Neural progenitor cell (in vitro differentiated cells): ENCODE measurements around the gene ITGA5. TPM values are rescaled to one million over a fixed set of nuclear protein-coding genes. Genes with fewer than 3 reads are reported as not detected.

Experiments used
- DNase-seq: peaks from one replicate; pipeline ENCODE4 v3.0.0-alpha.2; 2016; ENCODE audit warnings: low spot score
- H2AFZ ChIP-seq: fragments of 200-600 bp; sonication (generic); replicated peaks from 2 replicates; pipeline ENCODE4 v1.6.1; 2016; ENCODE audit warnings: antibody characterized with exemption
- H3F3A ChIP-seq: fragments of 200-600 bp; sonication (generic); 2 replicates; pipeline ENCODE4 v1.6.1; 2016; ENCODE audit warnings: antibody characterized with exemption, low read depth
- H3K27ac ChIP-seq: fragments of 200-600 bp; sonication (generic); 2 replicates; pipeline ENCODE4 v1.5.1; 2016; ENCODE audit warnings: mild to moderate bottlenecking
- H3K27me3 ChIP-seq: fragments of 200-600 bp; sonication (generic); 2 replicates; pipeline ENCODE4 v1.6.1; 2016; ENCODE audit warnings: mild to moderate bottlenecking, moderate library complexity
- H3K36me3 ChIP-seq: fragments of 200-600 bp; sonication (generic); 2 replicates; pipeline ENCODE4 v1.5.1; 2016
- H3K4me1 ChIP-seq: fragments of 200-600 bp; sonication (generic); 2 replicates; pipeline ENCODE4 v1.6.1; 2016; ENCODE audit warnings: mixed run types
- H3K4me2 ChIP-seq: fragments of 200-600 bp; sonication (generic); 2 replicates; pipeline ENCODE4 v1.6.1; 2016
- H3K4me3 ChIP-seq: fragments of 200-600 bp; sonication (generic); 2 replicates; pipeline ENCODE4 v1.5.1; 2016
- H3K79me2 ChIP-seq: fragments of 200-600 bp; sonication (generic); 2 replicates; pipeline ENCODE4 v1.6.1; 2016; ENCODE audit warnings: low read depth
- H3K9ac ChIP-seq: fragments of 200-600 bp; sonication (generic); 2 replicates; pipeline ENCODE4 v1.6.1; 2016
- H3K9me3 ChIP-seq: fragments of 200-600 bp; sonication (generic); 2 replicates; pipeline ENCODE4 v1.5.1; 2016; ENCODE audit warnings: low read depth
- H4K20me1 ChIP-seq: fragments of 200-600 bp; sonication (generic); 2 replicates; pipeline ENCODE4 v1.6.1; 2016; ENCODE audit warnings: low read depth
- H3K27ac Mint-ChIP-seq: 3 replicates; pipeline ENCODE4 v1.8.0; 2021; ENCODE audit warnings: mixed read lengths
- H3K27me3 Mint-ChIP-seq: 2 replicates; pipeline ENCODE4 v1.8.0; 2022; ENCODE audit warnings: low read depth, mild to moderate bottlenecking, inconsistent platforms, moderate library complexity, mixed read lengths; ENCODE audit not compliant: insufficient read depth
- H3K36me3 Mint-ChIP-seq: 3 replicates; pipeline ENCODE4 v1.8.0; 2021; ENCODE audit warnings: mixed read lengths
- H3K4me1 Mint-ChIP-seq: 3 replicates; pipeline ENCODE4 v1.8.0; 2021; ENCODE audit warnings: mixed read lengths
- H3K4me3 Mint-ChIP-seq: 3 replicates; pipeline ENCODE4 v1.8.0; 2021; ENCODE audit warnings: mild to moderate bottlenecking, moderate library complexity, mixed read lengths
- H3K9me3 Mint-ChIP-seq: 3 replicates; pipeline ENCODE4 v1.8.0; 2020; ENCODE audit warnings: mixed read lengths
- EZH2 ChIP-seq: fragments of 200-600 bp; sonication (generic); IDR thresholded peaks from 2 replicates; pipeline ENCODE4 v1.6.1; 2017; ENCODE audit warnings: antibody characterized with exemption, mild to moderate bottlenecking, moderate library complexity
- EZH2phosphoT487 ChIP-seq: fragments of 200-600 bp; sonication (generic); IDR thresholded peaks from 2 replicates; pipeline ENCODE4 v1.6.1; 2017; ENCODE audit warnings: antibody characterized with exemption
- total RNA-seq: library from RNA; depleted of rRNA; stranded (reverse); fragments of >200 nt; gene quantifications from 2 replicates; pipeline ENCODE4 v1.2.3, GENCODE V29; 2015; ENCODE audit warnings: low replicate concordance
- TF ChIP-seq, protein P1 (sequence below): fragments of 200-600 bp; sonication (generic); IDR thresholded peaks from 2 replicates; pipeline ENCODE4 v1.5.1; 2017; ENCODE audit warnings: antibody characterized with exemption, mild to moderate bottlenecking

Gene ITGA5
- total RNA-seq, 1 donor from 2014 or later, result 37.7 TPM

DNA sequence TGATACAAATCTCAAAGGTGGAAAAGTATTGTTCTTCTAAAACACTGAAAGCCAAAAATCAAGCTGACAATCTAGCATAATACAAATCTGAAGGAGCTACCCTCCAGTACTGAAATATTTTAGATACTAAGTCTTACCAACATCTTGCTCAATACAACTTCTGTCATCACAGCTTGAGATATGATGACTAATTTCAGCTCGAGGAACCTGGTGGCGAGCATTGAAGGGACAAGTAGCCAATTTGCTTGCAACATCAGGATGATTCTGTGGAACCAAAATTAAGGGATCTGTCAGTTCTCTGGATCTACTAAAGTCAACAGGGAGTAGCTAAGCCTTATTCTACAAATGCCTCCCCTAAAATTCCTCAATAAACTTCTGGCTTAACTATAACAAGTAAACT is 44.0 kb upstream of the ITGA5 start:
- Histone ChIP-seq H3F3A (no peaks in the 10 kb centered on the region), H3K27ac (no peak overlapping the region), H3K4me3 (no peak overlapping the region), H4K20me1 (no peaks in the 10 kb centered on the region), H3K79me2 (no peaks in the 10 kb centered on the region), H3K9ac (no peak overlapping the region), H3K36me3 (no peaks in the 10 kb centered on the region), H3K4me1 (no peaks in the 10 kb centered on the region), H3K4me2 (no peak overlapping the region), H2AFZ (no peak overlapping the region), H3K9me3 (no peaks in the 10 kb centered on the region), H3K27me3 (peaks cover 75% of the 10 kb centered on the region)
- TF ChIP-seq EZH2 (no peak), EZH2phosphoT487 (no peak)
- TF ChIP-seq, protein P1, sequence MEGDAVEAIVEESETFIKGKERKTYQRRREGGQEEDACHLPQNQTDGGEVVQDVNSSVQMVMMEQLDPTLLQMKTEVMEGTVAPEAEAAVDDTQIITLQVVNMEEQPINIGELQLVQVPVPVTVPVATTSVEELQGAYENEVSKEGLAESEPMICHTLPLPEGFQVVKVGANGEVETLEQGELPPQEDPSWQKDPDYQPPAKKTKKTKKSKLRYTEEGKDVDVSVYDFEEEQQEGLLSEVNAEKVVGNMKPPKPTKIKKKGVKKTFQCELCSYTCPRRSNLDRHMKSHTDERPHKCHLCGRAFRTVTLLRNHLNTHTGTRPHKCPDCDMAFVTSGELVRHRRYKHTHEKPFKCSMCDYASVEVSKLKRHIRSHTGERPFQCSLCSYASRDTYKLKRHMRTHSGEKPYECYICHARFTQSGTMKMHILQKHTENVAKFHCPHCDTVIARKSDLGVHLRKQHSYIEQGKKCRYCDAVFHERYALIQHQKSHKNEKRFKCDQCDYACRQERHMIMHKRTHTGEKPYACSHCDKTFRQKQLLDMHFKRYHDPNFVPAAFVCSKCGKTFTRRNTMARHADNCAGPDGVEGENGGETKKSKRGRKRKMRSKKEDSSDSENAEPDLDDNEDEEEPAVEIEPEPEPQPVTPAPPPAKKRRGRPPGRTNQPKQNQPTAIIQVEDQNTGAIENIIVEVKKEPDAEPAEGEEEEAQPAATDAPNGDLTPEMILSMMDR, result no peak
- H3K27me3 Mint-ChIP-seq, result peaks cover 5% of the 10 kb centered on the region
- no peaks in the 10 kb centered on the region for H3K9me3 Mint-ChIP-seq
- no peak for DNase-seq
- no peaks in the 10 kb centered on the region for H3K4me1 Mint-ChIP-seq
- H3K36me3 Mint-ChIP-seq, result no peaks in the 10 kb centered on the region
- no peak overlapping the region for H3K27ac Mint-ChIP-seq
- no peak overlapping the region for H3K4me3 Mint-ChIP-seq

DNA sequence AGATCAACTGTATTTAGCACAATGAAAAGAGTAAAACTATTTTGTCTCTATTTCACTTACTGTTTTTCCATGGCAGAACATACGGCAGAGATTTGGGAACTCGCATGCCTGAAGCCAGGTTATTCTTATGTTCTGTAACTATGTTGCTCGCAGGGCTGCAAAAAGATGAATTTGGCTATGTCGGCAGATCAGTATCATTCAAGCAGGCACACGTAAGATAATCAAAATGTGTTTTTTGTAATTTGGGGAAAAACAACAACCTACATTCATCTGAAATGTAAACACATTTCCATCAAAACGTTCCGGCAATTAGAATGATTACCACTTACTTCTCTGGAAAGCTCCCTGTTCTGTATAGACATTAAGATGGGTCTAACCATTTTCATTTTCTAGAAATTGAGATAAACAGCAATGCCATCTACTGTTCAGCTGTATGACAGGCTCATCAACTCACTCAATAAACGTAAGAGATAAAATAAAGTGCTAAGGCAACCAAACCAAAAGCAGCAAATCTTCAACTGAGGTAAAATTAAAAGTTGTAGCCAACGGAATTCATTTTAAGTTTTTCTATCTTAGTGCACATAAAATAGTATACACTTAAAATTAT is 41.4 kb upstream of the ITGA5 start:
- H3K27me3 ChIP-seq, result peaks cover 98% of the 10 kb centered on the region
- H3K9ac ChIP-seq, result no peak overlapping the region
- TF ChIP-seq, protein P1, result no peak
- TF ChIP-seq EZH2phosphoT487 (no peak), EZH2 (no peak)
- H3K27ac Mint-ChIP-seq, result no peak overlapping the region
- no peaks in the 10 kb centered on the region for H3K4me1 Mint-ChIP-seq
- no peaks in the 10 kb centered on the region for H3K9me3 Mint-ChIP-seq
- no peak for DNase-seq
- no peaks in the 10 kb centered on the region for H4K20me1 ChIP-seq
- no peak overlapping the region for H3K27ac ChIP-seq
- no peaks in the 10 kb centered on the region for H3F3A ChIP-seq
- no peaks in the 10 kb centered on the region for H3K27me3 Mint-ChIP-seq
- H3K4me3 Mint-ChIP-seq, result no peak overlapping the region
- H3K36me3 ChIP-seq, result no peaks in the 10 kb centered on the region
- H3K36me3 Mint-ChIP-seq, result no peaks in the 10 kb centered on the region
- no peak overlapping the region for H3K4me2 ChIP-seq
- no peaks in the 10 kb centered on the region for H3K79me2 ChIP-seq
- no peaks in the 10 kb centered on the region for H3K9me3 ChIP-seq
- H2AFZ ChIP-seq, result no peak overlapping the region
- H3K4me3 ChIP-seq, result no peak overlapping the region
- H3K4me1 ChIP-seq, result no peaks in the 10 kb centered on the region

DNA sequence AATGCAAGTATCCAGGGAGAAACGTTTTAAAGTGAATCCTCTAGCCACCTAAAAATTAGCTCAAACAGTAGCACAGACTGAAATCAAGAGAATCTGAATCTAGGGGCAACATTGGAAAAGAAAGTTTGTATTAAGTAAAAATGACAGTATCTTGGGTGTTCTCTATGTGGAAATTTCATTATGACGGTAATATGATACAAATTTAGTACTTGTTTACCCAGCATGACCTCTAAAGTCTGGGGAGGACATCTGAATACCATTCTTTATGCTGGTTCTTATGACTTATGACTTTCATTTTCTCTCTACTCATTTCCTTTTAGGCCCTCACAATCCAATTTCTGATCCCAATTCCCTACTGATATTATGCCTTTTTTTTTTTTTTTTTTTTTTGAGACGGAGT is 40.3 kb upstream of the ITGA5 start:
- DNase-seq, result no peak
- Histone ChIP-seq H3K9me3 (no peaks in the 10 kb centered on the region), H2AFZ (no peak overlapping the region), H3K4me2 (no peak overlapping the region), H3K4me3 (no peak overlapping the region), H3K4me1 (no peaks in the 10 kb centered on the region), H3K36me3 (no peaks in the 10 kb centered on the region), H3K27ac (no peak overlapping the region), H4K20me1 (no peaks in the 10 kb centered on the region), H3K9ac (no peak overlapping the region), H3F3A (no peaks in the 10 kb centered on the region), H3K27me3 (peaks cover 98% of the 10 kb centered on the region), H3K79me2 (no peaks in the 10 kb centered on the region)
- no peak overlapping the region for H3K27ac Mint-ChIP-seq
- H3K4me3 Mint-ChIP-seq, result no peak overlapping the region
- H3K27me3 Mint-ChIP-seq, result peaks cover 2% of the 10 kb centered on the region
- H3K9me3 Mint-ChIP-seq, result no peaks in the 10 kb centered on the region
- no peaks in the 10 kb centered on the region for H3K36me3 Mint-ChIP-seq
- peaks cover 4% of the 10 kb centered on the region for H3K4me1 Mint-ChIP-seq
- TF ChIP-seq, protein P1, result no peak
- no peak for TF ChIP-seq EZH2
- no peak for TF ChIP-seq EZH2phosphoT487
